ENCODE measurements around the gene HS6ST1. TPM values are rescaled to one million over a fixed set of nuclear protein-coding genes. Genes with fewer than 3 reads are reported as not detected.
A peak's percentile ranks its signal among the peaks of the same experiment; 100 is the strongest.

The HS6ST1 gene
- total RNA-seq, 2 experiments from 2014 or later, result 13.6 to 17.6 TPM

DNA sequence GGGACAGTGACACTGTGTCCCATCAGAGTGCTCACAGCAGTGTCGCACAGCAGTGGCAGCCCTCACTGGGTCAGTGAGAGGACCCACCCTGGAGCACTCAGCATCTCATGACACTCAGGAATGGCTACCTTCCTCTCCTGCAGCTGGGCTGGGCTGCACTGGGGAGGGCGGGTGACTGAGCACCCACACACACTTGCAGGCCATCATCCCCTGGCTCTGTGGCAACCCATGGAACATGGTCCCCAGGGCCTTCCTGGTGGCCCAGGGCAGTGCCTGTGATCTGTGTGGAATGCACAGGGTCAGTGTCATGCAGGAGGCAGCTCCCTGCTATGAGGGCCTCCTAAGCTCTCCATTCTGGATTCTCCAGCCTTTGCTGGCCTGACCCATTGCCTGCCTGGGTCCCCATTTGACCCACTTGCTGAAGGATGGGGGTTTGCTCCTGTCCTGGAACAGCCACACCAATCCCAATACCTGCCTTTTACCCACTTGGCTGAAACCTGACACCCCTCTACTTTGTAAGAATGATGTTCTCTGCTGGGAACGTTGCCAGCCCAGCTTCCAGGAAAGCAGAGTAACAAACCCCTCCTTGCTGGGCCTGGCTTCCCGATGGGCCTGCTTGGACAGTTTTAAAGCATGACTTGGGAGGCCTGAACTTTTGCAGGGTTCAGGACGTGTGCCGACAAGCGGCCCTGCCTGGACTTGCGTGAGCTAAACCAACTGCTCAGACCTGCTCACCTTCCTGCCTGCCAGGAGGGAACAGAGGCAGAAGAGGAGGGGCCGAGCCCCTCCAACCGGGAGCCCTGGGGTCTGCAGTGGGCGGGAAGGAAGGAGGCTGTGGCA, 13.7 kb downstream of the HS6ST1 start:
- Histone ChIP-seq H3K27ac (ENCODE audit: low read depth, low read length, poor library complexity, severe bottlenecking) (no peak overlapping the region), H3K9me3 (ENCODE audit: low read length) (no peaks in the 10 kb centered on the region), H3K79me2 (ENCODE audit: insufficient read depth, low read depth, low read length) (no peaks in the 10 kb centered on the region), H4K20me1 (ENCODE audit: insufficient read depth, low read length) (peaks cover 19% of the 10 kb centered on the region), H3K4me2 (ENCODE audit: low read length) (peak overlapping the region; percentile 59), H3K9me2 (ENCODE audit: insufficient read depth, low read length) (no peaks in the 10 kb centered on the region), H2AFZ (ENCODE audit: low read length) (no peak overlapping the region), H3K4me3 (ENCODE audit: low read depth, low read length, poor library complexity, severe bottlenecking) (peak overlapping the region; percentile 25), H3K36me3 (ENCODE audit: insufficient read depth, low read length) (no peaks in the 10 kb centered on the region), H3K4me1 (ENCODE audit: insufficient read depth, low read length, poor library complexity, severe bottlenecking) (peaks cover 27% of the 10 kb centered on the region)
- ChIA-PET POLR2A (interaction anchor here (1.1 kb wide), 1 partner anchor 11 kb away, joined by 3 read pairs; no protein-coding TSS in a partner anchor), CTCF (ENCODE audit: unreplicated experiment) (interaction anchor here (0.5 to 0.7 kb wide), 2 partner anchors 8 to 503 kb away, joined by 3 read pairs; no protein-coding TSS in a partner anchor)
- BruUV-seq (replicated peaks), result no TSS peak
- DNase-seq (ENCODE audit: low spot score), result no peak
- TF ChIP-seq EZH2phosphoT487 (IDR thresholded peaks at IDR 0.05; ENCODE audit: borderline replicate concordance, low read depth, low read length), result no peak
- TF ChIP-seq, protein P1, sequence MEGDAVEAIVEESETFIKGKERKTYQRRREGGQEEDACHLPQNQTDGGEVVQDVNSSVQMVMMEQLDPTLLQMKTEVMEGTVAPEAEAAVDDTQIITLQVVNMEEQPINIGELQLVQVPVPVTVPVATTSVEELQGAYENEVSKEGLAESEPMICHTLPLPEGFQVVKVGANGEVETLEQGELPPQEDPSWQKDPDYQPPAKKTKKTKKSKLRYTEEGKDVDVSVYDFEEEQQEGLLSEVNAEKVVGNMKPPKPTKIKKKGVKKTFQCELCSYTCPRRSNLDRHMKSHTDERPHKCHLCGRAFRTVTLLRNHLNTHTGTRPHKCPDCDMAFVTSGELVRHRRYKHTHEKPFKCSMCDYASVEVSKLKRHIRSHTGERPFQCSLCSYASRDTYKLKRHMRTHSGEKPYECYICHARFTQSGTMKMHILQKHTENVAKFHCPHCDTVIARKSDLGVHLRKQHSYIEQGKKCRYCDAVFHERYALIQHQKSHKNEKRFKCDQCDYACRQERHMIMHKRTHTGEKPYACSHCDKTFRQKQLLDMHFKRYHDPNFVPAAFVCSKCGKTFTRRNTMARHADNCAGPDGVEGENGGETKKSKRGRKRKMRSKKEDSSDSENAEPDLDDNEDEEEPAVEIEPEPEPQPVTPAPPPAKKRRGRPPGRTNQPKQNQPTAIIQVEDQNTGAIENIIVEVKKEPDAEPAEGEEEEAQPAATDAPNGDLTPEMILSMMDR (conservative IDR thresholded peaks at IDR 0.05; ENCODE audit: low read length), result no peak
- intact Hi-C loops (cut with micrococcal nuclease; ENCODE audit: unreplicated experiment), result loop anchor here (10.0 kb wide), 1 partner anchor 200 kb away; no protein-coding TSS in a partner anchor

GRCh38 chr2:128304330-128304714, 14.3 kb downstream of the HS6ST1 start:
- no peak overlapping the region for H3K27ac ChIP-seq (ENCODE audit: low read depth, low read length, poor library complexity, severe bottlenecking)
- no peak overlapping the region for H3K4me3 ChIP-seq (ENCODE audit: low read depth, low read length, poor library complexity, severe bottlenecking)
- H3K4me1 ChIP-seq (ENCODE audit: insufficient read depth, low read length, poor library complexity, severe bottlenecking), result peaks cover 27% of the 10 kb centered on the region
- no peaks in the 10 kb centered on the region for H3K79me2 ChIP-seq (ENCODE audit: insufficient read depth, low read depth, low read length)
- H2AFZ ChIP-seq (ENCODE audit: low read length), result no peak overlapping the region
- TF ChIP-seq EZH2phosphoT487 (IDR thresholded peaks at IDR 0.05; ENCODE audit: borderline replicate concordance, low read depth, low read length), result no peak
- TF ChIP-seq, protein P1 (conservative IDR thresholded peaks at IDR 0.05; ENCODE audit: low read length), result no peak
- no TSS peak for BruUV-seq (replicated peaks)
- ChIA-PET CTCF (ENCODE audit: unreplicated experiment) (no interaction called here), POLR2A (no interaction called here)
- H3K9me2 ChIP-seq (ENCODE audit: insufficient read depth, low read length), result no peaks in the 10 kb centered on the region
- no peaks in the 10 kb centered on the region for H3K9me3 ChIP-seq (ENCODE audit: low read length)
- no peak for DNase-seq (ENCODE audit: low spot score)
- peaks cover 19% of the 10 kb centered on the region for H4K20me1 ChIP-seq (ENCODE audit: insufficient read depth, low read length)
- H3K4me2 ChIP-seq (ENCODE audit: low read length), result no peak overlapping the region
- no peaks in the 10 kb centered on the region for H3K36me3 ChIP-seq (ENCODE audit: insufficient read depth, low read length)
- intact Hi-C loops (cut with micrococcal nuclease; ENCODE audit: unreplicated experiment), result loop anchor here (10.0 kb wide), 1 partner anchor 200 kb away; no protein-coding TSS in a partner anchor

- intact Hi-C loops (cut with micrococcal nuclease; ENCODE audit: unreplicated experiment), result loop anchor here (10.0 kb wide), 1 partner anchor 201 kb away; no protein-coding TSS in a partner anchor
- Histone ChIP-seq H3K4me3 (ENCODE audit: low read depth, low read length, poor library complexity, severe bottlenecking) (no peak overlapping the region), H3K4me2 (ENCODE audit: low read length) (no peak overlapping the region), H3K79me2 (ENCODE audit: insufficient read depth, low read depth, low read length) (no peaks in the 10 kb centered on the region), H3K9me3 (ENCODE audit: low read length) (no peaks in the 10 kb centered on the region), H3K36me3 (ENCODE audit: insufficient read depth, low read length) (no peaks in the 10 kb centered on the region), H3K9me2 (ENCODE audit: insufficient read depth, low read length) (no peaks in the 10 kb centered on the region), H2AFZ (ENCODE audit: low read length) (no peak overlapping the region), H3K4me1 (ENCODE audit: insufficient read depth, low read length, poor library complexity, severe bottlenecking) (peaks cover 27% of the 10 kb centered on the region), H3K27ac (ENCODE audit: low read depth, low read length, poor library complexity, severe bottlenecking) (no peak overlapping the region), H4K20me1 (ENCODE audit: insufficient read depth, low read length) (peaks cover 19% of the 10 kb centered on the region)
- BruUV-seq (replicated peaks), result no TSS peak
- ChIA-PET CTCF (ENCODE audit: unreplicated experiment) (no interaction called here), POLR2A (no interaction called here)
- TF ChIP-seq, protein P1 (conservative IDR thresholded peaks at IDR 0.05; ENCODE audit: low read length), result no peak
- no peak for TF ChIP-seq EZH2phosphoT487 (IDR thresholded peaks at IDR 0.05; ENCODE audit: borderline replicate concordance, low read depth, low read length)
- DNase-seq (ENCODE audit: low spot score), result no peak
These were observed 14.8 kb downstream of the HS6ST1 start for GRCh38 chr2:128303911-128304310.
